GM12801 (cell line): ENCODE results near the gene KHSRP.

Experiments
- CTCF ChIP-seq: IDR thresholded peaks from one replicate; pipeline ENCODE4 v1.5.1; 2011; ENCODE audit warnings: control low read depth; ENCODE audit not compliant: insufficient read length; ENCODE audit errors: extremely low read depth

Gene KHSRP

DNA sequence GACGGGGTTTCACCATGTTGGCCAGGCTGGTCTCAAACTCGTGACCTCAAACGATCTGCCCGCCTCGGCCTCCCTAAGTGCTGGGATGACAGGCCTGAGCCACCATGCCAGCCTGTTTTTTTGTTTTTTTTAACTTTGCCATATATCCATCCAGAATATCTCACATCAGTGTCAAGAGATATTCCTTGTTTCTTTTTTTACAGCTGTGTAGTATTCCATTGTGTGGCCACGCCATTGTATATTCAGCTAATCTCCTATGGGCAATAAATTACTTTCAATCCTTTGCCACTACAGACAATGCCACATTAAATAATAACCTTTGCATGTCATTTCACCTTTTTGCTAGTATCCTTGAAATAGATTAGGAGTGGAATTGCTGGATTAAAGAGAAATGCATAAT, 15.3 kb downstream of the KHSRP start:
- no peak for TF ChIP-seq CTCF

- TF ChIP-seq CTCF, result no peak
Observed at GRCh38 chr19:6406401-6406800, 18.2 kb downstream of the KHSRP start.

DNA sequence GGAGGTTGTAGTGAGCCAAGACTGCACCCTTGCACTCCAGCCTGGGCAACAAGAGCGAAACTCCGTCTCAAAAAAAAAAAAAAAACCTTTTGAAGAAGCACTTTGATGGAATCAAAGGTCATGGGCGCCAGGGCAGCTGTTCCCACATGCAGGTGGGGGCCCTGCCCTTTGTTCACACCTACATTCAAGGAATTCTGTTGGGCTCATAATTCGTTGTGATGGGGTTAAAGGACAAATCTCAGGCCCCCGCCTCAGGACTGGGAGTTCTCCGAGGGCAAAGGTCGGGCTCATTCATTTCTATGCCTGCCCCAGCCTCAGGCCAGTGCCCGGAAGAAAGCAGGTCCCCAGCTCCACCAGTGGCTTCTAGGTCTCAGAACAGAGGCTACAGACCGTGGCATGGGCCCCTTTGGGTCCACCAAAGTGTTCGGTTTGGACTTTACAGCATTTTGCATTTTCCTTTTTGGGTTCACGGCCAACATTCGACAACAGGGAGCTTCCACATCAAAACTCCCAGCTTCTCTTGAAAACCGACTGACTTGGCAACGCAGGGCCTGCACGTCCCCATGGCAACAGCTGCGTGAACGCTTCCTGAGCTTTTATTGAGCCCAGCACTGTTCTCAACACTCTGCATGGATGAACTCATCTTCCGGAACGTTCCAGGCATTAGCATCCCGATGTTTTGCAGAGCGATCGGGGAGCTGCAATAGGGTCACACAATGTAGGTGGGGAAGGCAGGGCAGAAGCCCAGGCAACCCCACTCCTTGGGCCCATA, 21.6 kb downstream of the KHSRP start:
- TF ChIP-seq CTCF, result no peak

- TF ChIP-seq CTCF, result no peak
Observed at GRCh38 chr19:6402058-6402457, 22.6 kb downstream of the KHSRP start.

- no peak for TF ChIP-seq CTCF
Observed at GRCh38 chr19:6396305-6396704, 28.3 kb downstream of the KHSRP start.

- no peak for TF ChIP-seq CTCF
Observed at GRCh38 chr19:6394831-6395230, 29.8 kb downstream of the KHSRP start.

DNA sequence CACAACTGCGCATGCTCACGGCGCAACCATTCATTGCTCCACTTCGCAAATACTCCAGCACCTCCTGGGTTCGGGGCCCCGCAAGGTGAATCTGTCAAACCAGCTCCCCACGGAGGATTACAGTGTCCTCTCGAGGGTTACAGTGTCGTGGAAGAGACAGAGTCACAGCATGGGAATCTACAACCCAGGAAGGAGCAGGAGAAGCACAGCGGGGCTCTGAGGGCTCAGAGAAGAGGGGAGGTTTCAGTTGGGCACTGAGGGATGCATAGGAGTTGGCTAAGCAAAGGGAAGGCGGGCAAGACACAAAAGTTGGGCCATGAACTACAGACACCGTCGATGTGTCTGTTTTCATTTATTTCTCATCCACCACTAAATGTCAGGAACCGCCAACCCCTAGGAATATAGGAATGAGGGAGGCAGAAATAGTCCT, 30.6 kb downstream of the KHSRP start:
- TF ChIP-seq CTCF, result no peak
